Measurements from ENCODE around the gene CCDC24. TPM values are rescaled to one million over a fixed set of nuclear protein-coding genes. Genes with fewer than 3 reads are reported as not detected.

The CCDC24 gene
- total RNA-seq, 1 donor from 2014 or later, result 4.2 TPM

DNA sequence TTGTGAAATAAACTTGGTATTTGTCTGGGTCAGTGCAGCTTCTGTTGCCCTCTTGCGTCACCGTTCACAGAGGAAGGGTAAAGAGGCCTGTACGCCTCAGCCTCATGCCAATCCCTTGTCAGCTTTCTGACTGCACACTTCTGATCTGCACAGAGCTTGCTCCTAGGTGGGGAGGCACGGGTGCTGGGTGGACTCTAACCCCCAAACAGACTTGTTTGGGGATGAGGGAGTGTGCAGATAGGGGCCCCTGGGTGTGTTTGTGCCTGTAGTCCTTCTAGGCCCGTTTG lies 13.2 kb upstream of the CCDC24 start:
- no peak for FAIRE-seq
- Mint-ChIP-seq H3K4me1 (ENCODE audit: low read depth, unreplicated experiment) (peaks cover 37% of the 10 kb centered on the region), H3K9me3 (ENCODE audit: unreplicated experiment) (no peaks in the 10 kb centered on the region), H3K27me3 (ENCODE audit: low read depth, unreplicated experiment) (no peaks in the 10 kb centered on the region), H3K4me3 (ENCODE audit: unreplicated experiment) (peak overlapping the region; percentile 88), H3K27ac (ENCODE audit: unreplicated experiment) (peak overlapping the region; percentile 85), H3K36me3 (ENCODE audit: low read depth, unreplicated experiment) (peaks cover 18% of the 10 kb centered on the region)
- Histone ChIP-seq H3K27me3 (ENCODE audit: insufficient read depth, low read length) (no peaks in the 10 kb centered on the region), H4K20me1 (ENCODE audit: insufficient read depth, low read length) (peaks cover 62% of the 10 kb centered on the region), H3K4me2 (ENCODE audit: low read length) (peak overlapping the region; percentile 97), H3K79me2 (ENCODE audit: insufficient read depth, low read length) (peaks cover 78% of the 10 kb centered on the region), H3K36me3 (ENCODE audit: insufficient read depth, low read length) (peaks cover 24% of the 10 kb centered on the region), H3K4me1 (ENCODE audit: insufficient read depth, low read length) (peaks cover 49% of the 10 kb centered on the region), H3K9ac (ENCODE audit: low read length) (peak overlapping the region; percentile 84), H2AFZ (ENCODE audit: low read depth, low read length) (no peak overlapping the region), H3K4me3 (ENCODE audit: insufficient read depth, low read depth, low read length) (no peak overlapping the region), H3K27ac (ENCODE audit: low read depth, low read length) (no peak overlapping the region), H3K9me3 (ENCODE audit: insufficient read depth, low read depth, low read length) (no peaks in the 10 kb centered on the region)
- DNase-seq (ENCODE audit: low read depth), result no peak
- TF ChIP-seq, protein P1, sequence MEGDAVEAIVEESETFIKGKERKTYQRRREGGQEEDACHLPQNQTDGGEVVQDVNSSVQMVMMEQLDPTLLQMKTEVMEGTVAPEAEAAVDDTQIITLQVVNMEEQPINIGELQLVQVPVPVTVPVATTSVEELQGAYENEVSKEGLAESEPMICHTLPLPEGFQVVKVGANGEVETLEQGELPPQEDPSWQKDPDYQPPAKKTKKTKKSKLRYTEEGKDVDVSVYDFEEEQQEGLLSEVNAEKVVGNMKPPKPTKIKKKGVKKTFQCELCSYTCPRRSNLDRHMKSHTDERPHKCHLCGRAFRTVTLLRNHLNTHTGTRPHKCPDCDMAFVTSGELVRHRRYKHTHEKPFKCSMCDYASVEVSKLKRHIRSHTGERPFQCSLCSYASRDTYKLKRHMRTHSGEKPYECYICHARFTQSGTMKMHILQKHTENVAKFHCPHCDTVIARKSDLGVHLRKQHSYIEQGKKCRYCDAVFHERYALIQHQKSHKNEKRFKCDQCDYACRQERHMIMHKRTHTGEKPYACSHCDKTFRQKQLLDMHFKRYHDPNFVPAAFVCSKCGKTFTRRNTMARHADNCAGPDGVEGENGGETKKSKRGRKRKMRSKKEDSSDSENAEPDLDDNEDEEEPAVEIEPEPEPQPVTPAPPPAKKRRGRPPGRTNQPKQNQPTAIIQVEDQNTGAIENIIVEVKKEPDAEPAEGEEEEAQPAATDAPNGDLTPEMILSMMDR (IDR thresholded peaks at IDR 0.05; ENCODE audit: insufficient read depth, low read depth, low read length), result no peak
- TF ChIP-seq EZH2 (IDR thresholded peaks at IDR 0.05; ENCODE audit: insufficient read depth, low read length), result no peak

GRCh38 chr1:43978551-43979260 lies 12.7 kb upstream of the CCDC24 start, which contains the start of gene B4GALT2:
B4GALT2 (plus strand) TSS chr1:43979210; CDS start chr1:43981161, 1,951 bp downstream.
- Histone ChIP-seq H3K4me3 (ENCODE audit: insufficient read depth, low read depth, low read length) (peak within 1 kb of the TSS; percentile 71), H4K20me1 (ENCODE audit: insufficient read depth, low read length) (peaks cover 67% of the 10 kb centered on the region), H3K27me3 (ENCODE audit: insufficient read depth, low read length) (no peaks in the 10 kb centered on the region), H3K9ac (ENCODE audit: low read length) (peak within 1 kb of the TSS; percentile 86), H3K36me3 (ENCODE audit: insufficient read depth, low read length) (peaks cover 21% of the 10 kb centered on the region), H3K27ac (ENCODE audit: low read depth, low read length) (peak within 1 kb of the TSS; percentile 48), H3K79me2 (ENCODE audit: insufficient read depth, low read length) (peaks cover 80% of the 10 kb centered on the region), H3K9me3 (ENCODE audit: insufficient read depth, low read depth, low read length) (no peaks in the 10 kb centered on the region), H3K4me2 (ENCODE audit: low read length) (peak within 1 kb of the TSS; percentile 97), H2AFZ (ENCODE audit: low read depth, low read length) (peak within 1 kb of the TSS; percentile 46), H3K4me1 (ENCODE audit: insufficient read depth, low read length) (peaks cover 49% of the 10 kb centered on the region)
- H3K9me3 Mint-ChIP-seq (ENCODE audit: unreplicated experiment), result no peaks in the 10 kb centered on the region
- TF ChIP-seq EZH2 (IDR thresholded peaks at IDR 0.05; ENCODE audit: insufficient read depth, low read length), result no peak
- H3K4me3 Mint-ChIP-seq (ENCODE audit: unreplicated experiment), result peak within 1 kb of the TSS; percentile 91
- H3K27ac Mint-ChIP-seq (ENCODE audit: unreplicated experiment), result peak within 1 kb of the TSS; percentile 85
- FAIRE-seq, result no peak
- no peaks in the 10 kb centered on the region for H3K27me3 Mint-ChIP-seq (ENCODE audit: low read depth, unreplicated experiment)
- peaks cover 41% of the 10 kb centered on the region for H3K4me1 Mint-ChIP-seq (ENCODE audit: low read depth, unreplicated experiment)
- DNase-seq (ENCODE audit: low read depth), result no peak
- H3K36me3 Mint-ChIP-seq (ENCODE audit: low read depth, unreplicated experiment), result peaks cover 21% of the 10 kb centered on the region

- Mint-ChIP-seq H3K4me3 (ENCODE audit: unreplicated experiment) (no peak overlapping the region), H3K27ac (ENCODE audit: unreplicated experiment) (no peak overlapping the region), H3K36me3 (ENCODE audit: low read depth, unreplicated experiment) (peaks cover 22% of the 10 kb centered on the region), H3K9me3 (ENCODE audit: unreplicated experiment) (no peaks in the 10 kb centered on the region), H3K27me3 (ENCODE audit: low read depth, unreplicated experiment) (no peaks in the 10 kb centered on the region), H3K4me1 (ENCODE audit: low read depth, unreplicated experiment) (peaks cover 41% of the 10 kb centered on the region)
- peak overlapping the region; percentile 71 for H3K4me3 ChIP-seq (ENCODE audit: insufficient read depth, low read depth, low read length)
- peaks cover 21% of the 10 kb centered on the region for H3K36me3 ChIP-seq (ENCODE audit: insufficient read depth, low read length)
- H3K79me2 ChIP-seq (ENCODE audit: insufficient read depth, low read length), result peaks cover 80% of the 10 kb centered on the region
- peaks cover 72% of the 10 kb centered on the region for H4K20me1 ChIP-seq (ENCODE audit: insufficient read depth, low read length)
- TF ChIP-seq EZH2 (IDR thresholded peaks at IDR 0.05; ENCODE audit: insufficient read depth, low read length), result no peak
- TF ChIP-seq, protein P1 (IDR thresholded peaks at IDR 0.05; ENCODE audit: insufficient read depth, low read depth, low read length), result no peak
- H3K27me3 ChIP-seq (ENCODE audit: insufficient read depth, low read length), result no peaks in the 10 kb centered on the region
- H3K4me2 ChIP-seq (ENCODE audit: low read length), result peak overlapping the region; percentile 97
- H3K4me1 ChIP-seq (ENCODE audit: insufficient read depth, low read length), result peaks cover 44% of the 10 kb centered on the region
- no peak for FAIRE-seq
- H2AFZ ChIP-seq (ENCODE audit: low read depth, low read length), result no peak overlapping the region
- no peak for DNase-seq (ENCODE audit: low read depth)
- H3K9ac ChIP-seq (ENCODE audit: low read length), result peak overlapping the region; percentile 86
- H3K9me3 ChIP-seq (ENCODE audit: insufficient read depth, low read depth, low read length), result no peaks in the 10 kb centered on the region
- peak overlapping the region; percentile 48 for H3K27ac ChIP-seq (ENCODE audit: low read depth, low read length)
Observed at GRCh38 chr1:43979261-43979527, 12.2 kb upstream of the CCDC24 start.
